ENCODE results near the gene ABCC8. TPM values are rescaled to one million over a fixed set of nuclear protein-coding genes. Genes with fewer than 3 reads are reported as not detected.

The ABCC8 gene
- polyA plus RNA-seq, 3 donors = not detected

DNA sequence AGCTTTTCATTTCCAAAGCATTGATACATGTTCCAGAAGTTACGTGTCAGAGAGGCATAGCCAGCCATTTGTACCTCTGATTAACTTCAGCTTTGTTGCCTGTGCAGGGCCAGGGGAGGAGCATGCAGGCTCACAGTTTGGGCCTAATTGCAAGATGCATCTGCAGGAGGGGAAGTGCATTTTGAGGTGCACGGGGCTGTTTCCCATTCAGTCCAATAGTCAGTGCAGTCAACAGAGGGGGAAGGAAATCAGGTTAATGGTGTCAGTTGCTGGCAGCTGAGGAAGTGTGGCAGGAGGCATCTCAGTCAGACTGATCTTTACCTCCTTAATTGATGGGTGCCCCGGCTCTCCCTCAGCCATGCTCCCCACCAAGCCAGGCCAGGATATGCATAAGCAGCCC is 39.3 kb downstream of the ABCC8 start:
- TF ChIP-seq, protein P1, sequence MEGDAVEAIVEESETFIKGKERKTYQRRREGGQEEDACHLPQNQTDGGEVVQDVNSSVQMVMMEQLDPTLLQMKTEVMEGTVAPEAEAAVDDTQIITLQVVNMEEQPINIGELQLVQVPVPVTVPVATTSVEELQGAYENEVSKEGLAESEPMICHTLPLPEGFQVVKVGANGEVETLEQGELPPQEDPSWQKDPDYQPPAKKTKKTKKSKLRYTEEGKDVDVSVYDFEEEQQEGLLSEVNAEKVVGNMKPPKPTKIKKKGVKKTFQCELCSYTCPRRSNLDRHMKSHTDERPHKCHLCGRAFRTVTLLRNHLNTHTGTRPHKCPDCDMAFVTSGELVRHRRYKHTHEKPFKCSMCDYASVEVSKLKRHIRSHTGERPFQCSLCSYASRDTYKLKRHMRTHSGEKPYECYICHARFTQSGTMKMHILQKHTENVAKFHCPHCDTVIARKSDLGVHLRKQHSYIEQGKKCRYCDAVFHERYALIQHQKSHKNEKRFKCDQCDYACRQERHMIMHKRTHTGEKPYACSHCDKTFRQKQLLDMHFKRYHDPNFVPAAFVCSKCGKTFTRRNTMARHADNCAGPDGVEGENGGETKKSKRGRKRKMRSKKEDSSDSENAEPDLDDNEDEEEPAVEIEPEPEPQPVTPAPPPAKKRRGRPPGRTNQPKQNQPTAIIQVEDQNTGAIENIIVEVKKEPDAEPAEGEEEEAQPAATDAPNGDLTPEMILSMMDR (IDR thresholded peaks at IDR 0.05) = no peak
- intact Hi-C loops (cut with micrococcal nuclease) = no loop called here
- Histone ChIP-seq H3K36me3 (replicated peaks in 1 of 2; ENCODE audit: control insufficient read depth in 1 of 2, insufficient read depth in 2 of 2, low read length in 2 of 2) (no peaks in the 10 kb centered on the region), H3K4me1 (ENCODE audit: control insufficient read depth in 1 of 2, insufficient read depth in 2 of 2, low read length in 2 of 2) (no peaks in the 10 kb centered on the region), H3K9me3 (replicated peaks in 1 of 2; ENCODE audit: control insufficient read depth in 1 of 2, insufficient read depth in 1 of 2, low read length in 2 of 2) (no peaks in the 10 kb centered on the region), H4K20me1 (ENCODE audit: insufficient read depth, low read length) (no peaks in the 10 kb centered on the region), H3K79me2 (ENCODE audit: insufficient read depth, low read length) (no peaks in the 10 kb centered on the region), H3K27ac (ENCODE audit: low read depth in 1 of 2, low read length in 2 of 2) (no peak overlapping the region), H3K4me3 (replicated peaks in 1 of 3; ENCODE audit: low read depth in 2 of 3, low read length in 3 of 3) (no peak overlapping the region), H2AFZ (ENCODE audit: insufficient read depth, low read depth, low read length, poor library complexity, severe bottlenecking) (no peak overlapping the region), H3K4me2 (replicated peaks; ENCODE audit: extremely low read depth, low read length, poor library complexity, severe bottlenecking) (no peak overlapping the region), H3K9ac (ENCODE audit: insufficient read depth, low read length, poor library complexity, severe bottlenecking) (no peak overlapping the region), H3K27me3 (ENCODE audit: control insufficient read depth in 2 of 2, insufficient read depth in 2 of 2, low read length in 2 of 2) (no peaks in the 10 kb centered on the region)
- DNase-seq = no peak
- no peak overlapping the region for H3K27ac Mint-ChIP-seq
- WGBS (ENCODE audit: insufficient coverage) = 41% methylated on average over 2 of the region's 3 CpGs
- H3K4me1 Mint-ChIP-seq = peaks cover 8% of the 10 kb centered on the region
- H3K27me3 Mint-ChIP-seq (ENCODE audit: low read depth in 3 of 3) = peaks cover 7 to 13% (median 10%) of the 10 kb centered on the region in 3 donors
- H3K4me3 Mint-ChIP-seq = no peak overlapping the region
- H3K36me3 Mint-ChIP-seq = no peaks in the 10 kb centered on the region
- no peaks in the 10 kb centered on the region for H3K9me3 Mint-ChIP-seq

DNA sequence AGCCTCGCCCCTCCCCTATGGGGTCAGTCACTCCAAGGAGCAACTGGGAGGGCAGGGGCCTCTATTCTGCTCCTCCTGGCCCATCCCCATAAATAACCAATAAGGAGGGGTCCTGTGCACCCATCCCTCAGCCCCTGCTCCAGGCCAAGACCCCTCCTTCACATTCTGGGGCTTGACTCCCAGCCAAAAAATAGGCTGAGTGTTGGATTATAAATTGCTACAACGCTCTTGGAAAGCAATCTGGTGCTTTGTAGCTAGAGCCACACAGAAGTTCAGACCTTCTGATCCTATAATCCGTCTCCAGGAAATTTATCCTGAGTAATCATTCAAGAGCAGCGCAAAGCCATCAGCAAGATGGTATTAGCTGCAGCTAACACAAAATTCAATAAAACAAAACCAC is 42.5 kb downstream of the ABCC8 start:
- Histone ChIP-seq H3K27ac (ENCODE audit: low read depth in 1 of 2, low read length in 2 of 2) (no peak overlapping the region), H3K4me3 (replicated peaks in 1 of 3; ENCODE audit: low read depth in 2 of 3, low read length in 3 of 3) (no peak overlapping the region), H3K4me2 (replicated peaks; ENCODE audit: extremely low read depth, low read length, poor library complexity, severe bottlenecking) (no peak overlapping the region), H3K9me3 (replicated peaks in 1 of 2; ENCODE audit: control insufficient read depth in 1 of 2, insufficient read depth in 1 of 2, low read length in 2 of 2) (no peaks in the 10 kb centered on the region), H3K4me1 (ENCODE audit: control insufficient read depth in 1 of 2, insufficient read depth in 2 of 2, low read length in 2 of 2) (no peaks in the 10 kb centered on the region), H3K27me3 (ENCODE audit: control insufficient read depth in 2 of 2, insufficient read depth in 2 of 2, low read length in 2 of 2) (no peaks in the 10 kb centered on the region), H2AFZ (ENCODE audit: insufficient read depth, low read depth, low read length, poor library complexity, severe bottlenecking) (no peak overlapping the region), H3K79me2 (ENCODE audit: insufficient read depth, low read length) (no peaks in the 10 kb centered on the region), H3K36me3 (replicated peaks in 1 of 2; ENCODE audit: control insufficient read depth in 1 of 2, insufficient read depth in 2 of 2, low read length in 2 of 2) (no peaks in the 10 kb centered on the region), H3K9ac (ENCODE audit: insufficient read depth, low read length, poor library complexity, severe bottlenecking) (no peak overlapping the region), H4K20me1 (ENCODE audit: insufficient read depth, low read length) (no peaks in the 10 kb centered on the region)
- Mint-ChIP-seq H3K4me1 (peaks cover 4% of the 10 kb centered on the region), H3K27me3 (ENCODE audit: low read depth in 3 of 3) (peaks cover under 1 to 8% (median 5%) of the 10 kb centered on the region in 3 donors), H3K27ac (no peak overlapping the region), H3K9me3 (no peaks in the 10 kb centered on the region), H3K36me3 (no peaks in the 10 kb centered on the region), H3K4me3 (no peak overlapping the region)
- 89% methylated on average over 1 of the region's 4 CpGs for WGBS (ENCODE audit: insufficient coverage)
- TF ChIP-seq, protein P1 (IDR thresholded peaks at IDR 0.05) = no peak
- intact Hi-C loops (cut with micrococcal nuclease) = no loop called here
- no peak for DNase-seq

Measured in CD14-positive monocyte (primary cell).